K562 (cell line): ENCODE data around the gene EXOC2.

Experiments used
- BRD4 ChIP-seq: fragments of 200-600 bp; sonication (generic); IDR thresholded peaks from 2 replicates; pipeline ENCODE4 v1.6.1; 2017; ENCODE audit warnings: inconsistent platforms
- CTCF ChIP-seq, 3 experiments: IDR thresholded peaks in 2 of 3; conservative IDR thresholded peaks in 1 of 3; 2 replicates each; pipeline ENCODE4 v1.5.1; 2011 to 2012; ENCODE audit warnings: low read length in 3 of 3, mild to moderate bottlenecking in 3 of 3, control low read depth in 2 of 3, improper control_type of control experiment in 1 of 3, inconsistent platforms in 1 of 3, low read depth in 1 of 3, mixed read lengths in 1 of 3, moderate library complexity in 1 of 3; ENCODE audit not compliant: insufficient read depth in 2 of 3
- EZH2 ChIP-seq: IDR thresholded peaks from 2 replicates; pipeline ENCODE4 v1.6.1; 2012; ENCODE audit warnings: low read depth, mild to moderate bottlenecking, inconsistent platforms, low read length, borderline replicate concordance
- MYC ChIP-seq, 2 experiments: fragments of 250-450 bp in 1 of 2; sonication (Bioruptor Pico) in 1 of 2; IDR thresholded peaks; 2 replicates each; pipeline versions ENCODE4 v1.5.1 to v1.6.1; 2012 to 2021; ENCODE audit warnings: low read depth in 2 of 2, borderline replicate concordance in 1 of 2, improper control_type of control experiment in 1 of 2, low read length in 1 of 2, mild to moderate bottlenecking in 1 of 2, moderate library complexity in 1 of 2
- NR2C2 ChIP-seq, 2 experiments: fragments of 200-800 bp in 1 of 2; sonication (Bioruptor generic) in 1 of 2; sonication (generic) in 1 of 2; formaldehyde crosslinking in 1 of 2; IDR thresholded peaks; 2 replicates each; pipeline versions ENCODE4 v1.6.1 to v1.8.0; 2016 to 2022; ENCODE audit warnings: mild to moderate bottlenecking in 1 of 2, missing compliant biosample characterization in 1 of 2, missing genetic modification characterization in 1 of 2, missing genetic modification reagents in 1 of 2
- PCBP2 ChIP-seq: fragments of 200-400 bp; formaldehyde crosslinking; IDR thresholded peaks from 2 replicates; pipeline ENCODE4 v1.6.1; 2018; ENCODE audit warnings: low read length, low read depth, mild to moderate bottlenecking, moderate library complexity; ENCODE audit not compliant: poor library complexity, severe bottlenecking
- POLR2A ChIP-seq: fragments of 450-650 bp; conservative IDR thresholded peaks from 2 replicates; pipeline ENCODE4 v1.6.1; 2016
- TAF1 ChIP-seq: IDR thresholded peaks from 2 replicates; pipeline ENCODE4 v1.6.1; 2011; ENCODE audit warnings: mild to moderate bottlenecking, low read length, moderate library complexity; ENCODE audit not compliant: insufficient read depth, control insufficient read depth, severe bottlenecking; ENCODE audit errors: extremely low read depth
- ZNF609 ChIP-seq: sonication (generic); formaldehyde crosslinking; IDR thresholded peaks from 2 replicates; pipeline ENCODE4 v1.8.1; 2023; ENCODE audit warnings: missing genetic modification reagents, mild to moderate bottlenecking, borderline replicate concordance
- TF ChIP-seq, protein P1 (sequence below): sonication (generic); formaldehyde crosslinking; IDR thresholded peaks from 2 replicates; pipeline ENCODE4 v1.9.0; 2022; ENCODE audit warnings: mild to moderate bottlenecking, missing genetic modification reagents

GRCh38 chr6:586553-586952 lies 106.4 kb downstream of the EXOC2 start:
- TF ChIP-seq POLR2A (no peak), BRD4 (no peak), ZNF609 (CRISPR knock-in tag) (no peak), MYC (IDR thresholded peaks at IDR 0.05; ENCODE audit: low read depth, low read length) (no peak), MYC (CRISPR knock-in tag; IDR thresholded peaks at IDR 0.05; ENCODE audit: borderline replicate concordance, low read depth) (no peak), TAF1 (no peak), CTCF (IDR thresholded peaks at IDR 0.05 in 2 of 3, conservative IDR thresholded peaks at IDR 0.05 in 1 of 3; ENCODE audit: insufficient read depth in 2 of 3, low read depth in 1 of 3, low read length in 3 of 3) (no peak), PCBP2 (no peak), NR2C2 (CRISPR knock-in tag; IDR thresholded peaks at IDR 0.05) (no peak), NR2C2 (tag; IDR thresholded peaks at IDR 0.05) (no peak), EZH2 (no peak)
- TF ChIP-seq, protein P1, sequence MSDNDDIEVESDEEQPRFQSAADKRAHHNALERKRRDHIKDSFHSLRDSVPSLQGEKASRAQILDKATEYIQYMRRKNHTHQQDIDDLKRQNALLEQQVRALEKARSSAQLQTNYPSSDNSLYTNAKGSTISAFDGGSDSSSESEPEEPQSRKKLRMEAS, result no peak
